ENCODE measurements around the gene TMSB10.
"Not testable (repeated sequence)": the region's sequence is repeated elsewhere in the genome, so short reads cannot be mapped to it uniquely, and the experiment has no call there.

The TMSB10 gene

DNA sequence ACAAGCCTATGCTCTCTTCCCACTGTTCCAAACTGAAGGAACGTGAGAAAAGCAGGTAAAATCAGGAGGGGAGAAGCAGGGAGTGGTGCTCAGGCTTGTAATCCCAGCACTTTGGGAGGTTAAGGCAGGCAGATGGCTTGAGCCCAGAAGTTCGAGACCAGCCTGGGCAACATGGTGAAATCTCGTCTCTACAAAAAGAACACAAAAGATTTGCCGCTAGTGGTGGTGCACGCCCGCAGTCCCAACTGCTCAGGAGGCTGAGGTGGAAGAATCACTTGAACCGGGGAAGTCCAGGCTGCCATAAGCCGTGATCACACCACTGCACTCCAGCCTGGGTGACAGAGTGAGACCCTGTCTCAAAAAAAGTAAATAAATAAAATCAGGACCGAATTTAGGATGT lies 1.3 kb upstream of the TMSB10 start:
- no peak for DNase-seq (ENCODE audit: low read depth in 2 of 2)

DNA sequence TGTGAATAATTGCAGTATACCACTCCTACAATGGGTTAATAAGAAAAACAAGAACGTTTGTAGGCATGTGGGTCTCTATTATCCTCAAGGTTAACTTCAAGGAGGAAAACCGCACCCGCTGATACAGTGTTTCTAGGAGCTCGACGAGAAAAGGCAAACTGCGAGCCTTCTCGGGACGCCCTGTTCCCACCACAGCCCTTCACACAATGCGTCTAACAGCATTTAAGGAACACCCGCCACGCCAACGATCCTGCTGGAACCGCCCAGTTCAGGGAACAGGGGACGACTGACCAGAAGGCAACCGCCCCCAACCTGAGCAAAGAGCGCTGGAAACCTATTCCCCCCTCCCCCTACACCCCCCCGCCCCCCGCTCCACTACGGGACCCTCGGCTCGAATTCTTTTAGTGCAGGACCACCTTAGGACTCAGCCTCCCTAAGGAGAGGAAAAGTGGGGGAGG lies 710 bp upstream of the TMSB10 start:
- no peak for DNase-seq (ENCODE audit: low read depth in 2 of 2)

DNA sequence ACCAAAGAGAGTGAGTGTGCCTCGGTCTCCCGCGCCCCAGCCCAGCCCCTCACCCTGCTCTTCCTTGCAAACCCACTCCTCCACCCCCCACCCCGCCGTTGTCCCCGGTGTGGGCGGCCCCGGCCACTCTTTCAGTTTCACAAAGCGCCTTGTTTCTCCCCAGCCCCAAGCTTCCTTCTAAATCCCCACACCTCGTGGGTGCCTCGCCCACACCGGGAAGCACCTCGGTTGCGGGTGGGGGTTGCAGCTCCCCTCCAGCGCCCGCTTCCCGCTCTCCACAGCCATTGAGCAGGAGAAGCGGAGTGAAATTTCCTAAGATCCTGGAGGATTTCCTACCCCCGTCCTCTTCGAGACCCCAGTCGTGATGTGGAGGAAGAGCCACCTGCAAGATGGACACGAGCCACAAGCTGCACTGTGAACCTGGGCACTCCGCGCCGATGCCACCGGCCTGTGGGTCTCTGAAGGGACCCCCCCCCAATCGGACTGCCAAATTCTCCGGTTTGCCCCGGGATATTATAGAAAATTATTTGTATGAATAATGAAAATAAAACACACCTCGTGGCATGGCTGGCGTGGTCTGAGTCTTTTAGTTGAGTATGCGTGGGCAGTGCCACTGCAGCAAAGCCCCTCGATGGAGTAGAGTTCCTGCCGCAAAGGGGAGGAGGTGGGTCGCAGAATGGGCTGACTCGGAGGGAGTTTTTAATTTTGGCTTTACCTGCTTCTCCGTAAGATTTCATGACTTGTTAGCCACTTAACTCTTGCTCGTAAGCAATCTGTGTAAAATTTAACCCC lies 848 bp downstream of the TMSB10 start:
- peak in 1 of 2 experiments; percentile 60 for DNase-seq (ENCODE audit: low read depth in 2 of 2)

DNA sequence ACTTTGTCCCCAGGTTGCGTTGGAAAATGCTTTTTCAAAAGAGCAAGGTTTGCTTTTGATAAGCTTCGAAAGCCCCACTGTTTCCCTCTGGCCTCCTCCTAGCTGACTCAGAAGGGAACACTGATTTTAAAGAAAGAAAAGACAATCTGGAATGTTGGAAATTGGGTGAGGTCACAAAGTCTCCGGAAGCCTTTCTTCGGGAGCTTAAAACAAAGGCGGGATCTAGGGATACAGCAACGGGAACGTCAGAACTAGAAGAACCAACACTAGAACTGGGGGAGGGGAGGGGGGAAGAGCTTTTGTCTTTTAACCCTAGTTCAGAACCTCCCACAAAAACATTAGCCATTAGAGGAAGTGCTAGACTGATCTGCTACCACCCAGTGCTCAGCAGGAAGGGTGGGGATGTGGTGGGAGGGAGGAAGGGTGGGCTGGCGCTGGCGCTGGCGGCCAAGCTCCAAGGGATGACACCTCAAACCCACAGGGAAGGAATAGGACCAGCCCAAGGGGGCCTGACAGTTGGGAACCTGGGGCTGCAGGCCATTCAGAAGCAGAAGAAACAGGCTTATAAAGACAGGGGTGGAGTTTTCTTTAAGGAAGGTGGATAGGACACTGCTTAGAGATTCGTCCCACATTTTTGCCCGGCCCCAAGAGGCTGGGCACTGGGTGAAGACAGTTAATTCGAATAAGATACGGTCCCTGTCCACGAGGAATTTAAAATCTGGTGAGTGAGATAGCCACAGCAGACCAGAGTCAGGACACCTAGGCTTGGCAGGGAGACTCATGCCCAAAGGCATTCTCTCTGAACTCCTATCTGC lies 1.7 kb downstream of the TMSB10 start:
- no peak for DNase-seq (ENCODE audit: low read depth in 2 of 2)

DNA sequence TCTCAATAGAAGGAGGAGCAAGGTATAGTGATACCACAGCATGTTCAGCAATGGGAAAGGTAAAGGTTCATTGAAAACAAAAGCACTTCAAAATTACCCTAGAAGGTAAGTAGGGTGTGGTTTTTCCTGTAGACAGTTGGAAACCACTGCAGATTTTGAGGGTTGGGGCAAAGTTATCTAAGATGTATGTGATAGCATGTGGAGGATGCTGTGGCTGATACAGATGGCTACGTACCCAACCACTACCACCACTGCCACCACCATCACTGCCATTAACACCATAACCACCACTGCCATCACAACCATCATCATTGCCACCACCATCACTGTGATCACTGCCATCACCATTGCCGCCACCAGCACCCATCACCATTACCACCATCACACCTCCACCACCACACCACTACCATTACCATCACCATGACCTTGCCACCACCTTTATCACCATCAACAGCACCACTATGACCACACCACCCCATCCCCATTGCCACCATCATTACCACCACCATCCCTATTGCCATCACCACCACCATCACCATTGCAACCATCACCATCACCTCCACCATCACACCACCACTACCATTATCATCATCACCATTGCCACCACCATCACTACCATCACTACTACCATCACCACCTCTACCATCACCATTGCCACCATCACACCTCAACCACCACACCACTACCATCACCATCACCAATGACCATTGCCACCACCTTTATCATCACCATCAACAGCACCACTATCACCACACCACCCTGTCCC lies 3.7 kb downstream of the TMSB10 start:
- no peak for DNase-seq (ENCODE audit: low read depth in 2 of 2)

DNA sequence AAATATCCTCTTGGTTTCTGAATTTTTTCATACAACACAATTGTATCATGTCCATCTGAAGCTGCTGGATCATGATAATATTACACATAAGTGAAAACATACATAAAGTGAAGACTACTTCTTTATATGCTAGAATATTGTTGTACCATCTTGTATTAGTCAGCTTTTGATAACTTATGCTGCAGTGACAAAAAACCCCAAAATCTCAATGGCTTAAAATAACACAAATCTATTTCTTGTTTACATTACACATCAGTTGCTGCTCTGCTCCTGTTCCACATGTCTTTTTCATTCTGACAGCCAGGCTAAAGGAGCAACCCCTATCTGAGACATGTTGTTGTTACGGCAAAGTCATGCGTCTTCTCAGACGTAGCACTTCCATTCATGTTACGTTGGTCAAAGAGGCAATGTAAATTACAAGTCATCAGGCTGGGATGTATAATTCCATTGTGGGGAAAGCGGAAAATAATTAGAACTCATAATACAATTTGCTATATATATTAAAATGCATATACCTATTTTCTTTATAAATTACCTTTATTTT lies 5.8 kb downstream of the TMSB10 start:
- DNase-seq (ENCODE audit: low read depth in 2 of 2), result no peak

DNA sequence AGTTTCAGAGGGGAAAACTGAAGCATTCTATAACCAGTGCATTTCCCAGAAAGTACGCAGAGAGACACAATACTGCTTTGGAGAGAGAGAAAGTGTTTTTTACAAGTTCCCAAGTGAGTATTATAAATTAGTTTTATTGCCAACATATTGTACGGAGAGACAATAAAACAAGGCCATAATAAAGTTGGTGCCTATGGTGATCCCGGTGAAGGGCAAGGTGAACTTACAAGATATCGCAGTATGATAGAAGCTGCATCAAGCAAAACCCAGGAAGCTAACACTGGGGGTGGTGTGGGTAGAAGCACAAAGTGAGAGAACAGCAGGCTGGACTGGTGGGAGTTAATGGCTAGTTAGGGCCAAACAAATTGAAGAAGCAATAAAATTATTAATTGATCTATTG lies 7.5 kb downstream of the TMSB10 start:
- no peak for DNase-seq (ENCODE audit: low read depth in 2 of 2)

DNA sequence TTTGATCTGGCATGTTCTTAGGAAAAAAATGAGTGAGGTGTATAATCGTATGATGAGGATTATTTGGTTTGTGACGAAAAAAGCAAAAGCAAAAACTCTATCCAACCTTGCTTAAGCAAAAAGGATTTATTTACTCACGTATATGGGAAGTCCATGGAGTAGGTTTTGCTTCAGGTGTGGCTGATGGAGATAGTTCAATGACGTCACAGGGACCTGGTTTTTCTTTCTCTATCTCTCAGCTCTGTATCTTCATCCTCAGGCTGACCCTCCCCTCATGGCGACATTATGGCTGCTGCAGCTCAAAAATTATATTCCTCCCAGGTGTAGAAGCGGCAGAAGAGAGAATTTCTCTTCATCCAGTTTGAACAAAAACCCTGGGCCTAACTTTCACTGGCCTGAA lies 8.9 kb downstream of the TMSB10 start:
- DNase-seq (ENCODE audit: low read depth in 2 of 2), result no peak

DNA sequence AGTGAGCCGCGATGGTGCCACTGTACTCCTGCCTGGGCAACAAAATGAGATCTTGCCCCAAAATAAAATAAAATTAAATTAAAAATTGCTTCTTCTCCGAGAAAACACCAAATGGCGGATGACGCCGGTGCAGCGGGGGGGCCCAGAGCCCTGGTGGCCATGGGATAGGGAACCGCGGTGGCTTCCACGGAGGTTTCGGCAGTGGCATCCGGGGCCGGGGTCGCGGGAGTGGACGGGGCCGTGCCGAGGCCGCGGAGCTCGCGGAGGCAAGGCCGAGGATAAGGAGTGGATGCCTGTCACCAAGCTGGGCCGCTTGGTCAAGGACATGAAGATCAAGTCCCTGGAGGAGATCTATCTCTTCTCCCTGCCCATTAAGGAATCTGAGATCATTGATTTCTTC lies 10.2 kb downstream of the TMSB10 start:
- not testable (repeated sequence) for DNase-seq (ENCODE audit: low read depth in 2 of 2)

DNA sequence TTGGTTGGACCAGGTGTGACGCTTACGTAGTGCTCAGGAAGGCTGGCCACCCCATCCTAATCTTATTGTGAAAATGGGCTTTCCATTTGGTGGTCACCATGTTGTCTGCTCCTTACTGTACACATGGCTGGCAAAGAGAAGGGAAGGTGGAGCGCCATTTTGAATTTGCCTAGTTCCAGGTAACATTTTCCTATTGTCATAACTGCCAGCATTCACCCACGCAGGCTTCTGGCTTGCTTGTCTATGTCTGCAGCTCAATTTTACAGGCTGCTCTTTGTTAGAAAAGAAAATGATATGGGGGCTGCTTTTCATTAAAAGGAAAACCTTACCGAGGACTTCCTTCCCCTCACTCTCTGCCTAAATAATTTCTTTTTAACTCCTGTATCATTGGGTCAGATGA lies 12.4 kb downstream of the TMSB10 start:
- DNase-seq (ENCODE audit: low read depth in 2 of 2), result not testable (repeated sequence)

DNA sequence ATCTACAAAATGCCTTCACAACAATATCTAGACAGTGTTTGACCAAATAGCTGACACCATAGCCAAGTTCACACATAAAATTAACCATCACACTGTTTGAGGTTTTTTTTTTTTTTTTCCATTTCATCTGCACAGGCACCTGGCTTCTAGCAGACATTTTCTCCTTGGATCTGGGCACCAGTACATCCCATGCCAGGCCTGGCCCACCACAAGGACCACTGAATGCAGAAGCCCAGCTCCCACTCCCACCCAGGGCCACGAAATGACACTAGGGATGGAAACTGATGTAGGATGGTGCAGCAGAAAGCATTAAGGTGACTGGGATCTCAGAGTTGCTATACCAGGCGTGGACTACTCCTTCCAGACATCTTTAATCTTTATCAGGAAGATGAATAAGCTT lies 13.0 kb downstream of the TMSB10 start:
- no peak for DNase-seq (ENCODE audit: low read depth in 2 of 2)

DNA sequence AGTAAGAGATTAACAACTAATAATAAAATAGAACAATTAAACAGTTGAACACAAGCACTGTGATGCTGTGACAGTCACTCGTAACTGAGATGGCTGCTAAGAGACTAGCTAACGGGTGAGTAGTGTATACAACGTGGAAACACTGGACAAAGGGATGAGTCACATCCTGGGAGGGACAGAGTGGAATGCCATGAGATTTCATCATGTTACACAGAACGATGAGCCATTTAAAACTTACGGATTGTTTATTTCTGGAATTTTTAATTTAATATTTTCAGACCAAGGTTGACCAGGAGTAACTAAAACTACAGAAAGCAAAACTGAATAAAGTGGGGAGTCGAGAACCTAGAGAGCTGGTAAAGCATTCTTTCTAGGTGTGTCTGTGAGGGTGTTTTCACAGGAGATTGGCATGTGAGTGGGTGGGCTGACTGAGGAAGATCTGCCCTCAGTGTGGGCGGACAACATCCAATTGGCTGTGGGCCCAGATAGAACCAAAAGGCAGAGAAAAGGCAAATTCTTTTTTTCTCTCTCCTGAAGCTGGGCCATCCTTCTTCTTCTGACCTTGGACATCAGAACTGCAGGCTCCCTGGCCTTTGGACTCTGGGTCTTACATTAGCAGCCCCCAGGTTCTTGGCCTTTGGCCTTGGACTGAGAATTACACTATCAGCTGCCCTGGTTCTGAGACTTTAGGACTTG lies 14.6 kb downstream of the TMSB10 start:
- no peak for DNase-seq (ENCODE audit: low read depth in 2 of 2)

DNA sequence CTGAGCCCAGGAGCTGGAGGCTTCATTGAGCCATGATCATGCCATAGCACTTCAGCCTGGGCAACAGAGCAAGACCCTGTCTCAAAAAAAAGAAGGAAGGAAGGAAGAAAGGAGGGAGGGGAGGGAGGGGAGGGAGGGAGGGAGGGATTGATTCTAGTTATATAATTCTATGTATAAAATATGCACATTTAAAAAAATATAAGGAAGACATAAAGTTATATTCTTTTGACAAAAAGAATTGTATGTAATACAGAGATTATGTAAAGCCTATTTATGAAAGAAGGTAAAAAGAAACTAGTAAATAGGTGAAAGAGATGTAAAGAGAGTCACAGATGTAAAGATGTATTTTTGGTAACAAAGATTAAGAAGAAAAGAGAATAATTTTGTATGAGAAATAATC lies 17.6 kb downstream of the TMSB10 start:
- no peak for DNase-seq (ENCODE audit: low read depth in 2 of 2)

DNA sequence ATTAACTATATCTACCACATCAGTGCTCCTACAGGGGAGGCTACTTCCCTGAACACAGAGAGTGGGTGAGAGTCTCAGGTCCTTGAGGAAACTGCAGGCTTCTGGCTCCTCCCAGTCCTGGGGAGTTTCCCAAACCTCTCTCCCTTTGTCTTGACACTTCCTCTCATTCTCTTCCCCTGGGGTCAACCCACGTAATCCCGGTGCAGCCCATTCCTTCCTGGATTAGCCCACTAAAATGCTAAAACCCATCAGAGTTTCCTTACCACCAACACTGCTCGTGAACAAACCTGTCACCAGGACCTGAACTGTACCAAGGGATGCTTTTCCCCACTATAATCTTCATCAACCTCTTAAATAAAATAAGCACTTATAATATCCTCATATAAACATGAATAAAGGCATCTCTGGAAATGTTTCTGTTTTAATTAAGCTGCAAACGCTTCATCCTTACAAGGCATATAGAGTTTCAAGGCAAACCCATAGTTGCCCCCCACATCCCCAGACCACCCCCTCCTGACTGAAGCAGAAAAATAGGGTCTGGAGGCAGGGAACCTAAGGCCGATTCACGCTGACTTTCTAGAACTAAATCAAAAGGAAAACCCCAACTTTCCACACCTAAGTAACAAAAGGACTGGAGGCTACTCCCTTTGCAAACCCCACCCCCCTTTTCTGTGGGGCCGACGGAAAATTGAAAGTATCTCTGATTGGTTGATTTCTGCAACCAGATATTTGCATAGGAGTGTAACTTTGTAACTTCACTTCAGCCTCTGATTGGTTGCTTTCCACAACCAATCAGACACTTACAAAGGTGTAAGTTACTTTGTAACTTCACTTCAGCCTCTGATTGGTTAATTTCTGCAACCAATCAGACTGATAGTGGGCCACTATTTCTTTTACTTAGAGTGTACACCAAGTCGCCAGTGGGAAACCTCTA lies 19.0 kb downstream of the TMSB10 start:
- no peak for DNase-seq (ENCODE audit: low read depth in 2 of 2)

DNA sequence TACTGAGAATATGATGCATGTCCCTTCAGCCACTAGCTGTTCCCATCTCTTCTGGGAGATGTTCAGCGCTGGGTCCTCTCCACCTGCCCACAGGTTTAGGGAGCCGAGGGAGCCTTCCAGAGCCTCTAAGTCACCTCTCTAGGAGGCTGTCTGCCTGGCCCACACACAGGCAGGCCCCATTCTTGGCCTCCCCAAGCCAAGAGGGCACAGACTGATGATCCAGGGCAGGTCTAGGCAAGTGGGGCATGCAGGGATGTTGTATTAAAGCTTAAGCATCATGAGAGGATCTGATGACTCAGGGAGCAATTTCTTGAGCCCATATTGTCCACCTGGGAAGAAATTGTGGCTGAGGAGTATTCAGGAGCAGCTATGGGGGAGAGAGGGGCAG lies 19.9 kb downstream of the TMSB10 start:
- DNase-seq (ENCODE audit: low read depth in 2 of 2), result no peak

DNA sequence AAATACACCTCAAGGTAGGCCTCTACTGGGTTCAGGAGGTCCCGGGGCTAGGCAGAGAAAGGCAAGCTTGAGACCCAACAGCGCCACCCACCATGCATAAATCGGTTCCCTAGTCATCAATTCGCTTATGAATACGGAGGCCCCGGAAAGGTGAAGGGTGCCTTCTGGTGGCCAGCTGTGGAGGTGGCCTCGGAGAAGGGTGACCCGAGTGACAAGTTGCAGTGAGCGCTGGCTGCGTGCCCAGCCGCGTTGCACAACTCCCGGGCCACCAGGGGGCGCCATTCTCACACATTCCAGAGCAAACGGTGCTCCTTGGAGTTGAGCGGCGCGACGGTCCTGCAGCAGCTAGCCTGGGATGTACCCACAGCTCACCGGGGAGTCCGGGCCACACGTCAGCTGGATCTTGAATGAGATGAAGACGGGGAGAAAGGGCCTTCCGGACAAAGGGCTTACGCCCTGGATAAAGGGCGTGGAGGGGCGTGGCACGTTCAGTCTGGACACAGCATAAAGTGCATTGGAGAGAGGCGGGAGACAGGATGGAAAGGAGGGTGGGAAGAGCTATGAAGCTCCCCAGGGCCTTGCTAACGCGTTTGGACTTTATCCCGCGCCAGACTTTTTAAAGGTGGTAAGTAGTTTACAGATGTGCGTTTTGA lies 20.4 kb downstream of the TMSB10 start:
- peak; percentile 97 to 99 for DNase-seq (ENCODE audit: low read depth in 2 of 2)

DNA sequence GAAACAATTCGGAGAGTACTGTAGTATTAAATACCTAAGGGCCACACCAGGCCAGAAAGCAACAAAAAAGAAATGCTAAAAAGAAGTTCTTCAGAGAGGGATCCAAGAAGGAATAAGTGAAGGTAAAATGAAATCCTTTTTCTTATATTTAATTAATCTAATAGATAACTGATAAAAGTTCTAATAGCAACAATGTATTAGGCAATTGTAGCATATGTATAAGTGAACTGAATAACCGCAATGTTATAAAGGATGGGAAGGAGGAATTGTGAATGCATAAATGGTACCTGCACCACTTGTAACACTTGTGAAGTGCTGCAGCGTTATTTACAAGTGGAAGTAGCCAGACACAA lies 21.8 kb downstream of the TMSB10 start:
- no peak for DNase-seq (ENCODE audit: low read depth in 2 of 2)

DNA sequence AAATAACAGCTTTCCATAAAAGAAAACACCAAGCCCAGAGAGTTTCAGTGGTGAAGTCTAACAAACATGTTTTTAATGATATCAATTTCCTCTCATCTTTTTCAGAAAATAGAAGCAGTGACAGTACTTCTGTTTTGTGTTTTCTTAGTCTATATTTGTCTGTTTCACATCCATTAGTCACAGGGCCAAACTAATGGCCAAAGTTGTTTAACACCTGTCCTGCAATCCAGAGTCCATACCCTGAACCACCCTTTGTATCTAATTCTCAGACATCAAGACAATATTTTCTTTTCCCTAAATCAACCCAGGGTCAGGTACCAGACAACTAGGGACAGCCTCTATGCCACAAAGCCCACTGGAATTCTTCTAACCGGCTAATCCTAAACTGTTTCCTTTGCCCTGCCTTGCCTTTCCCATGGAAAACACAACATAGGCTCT lies 25.9 kb downstream of the TMSB10 start:
- DNase-seq (ENCODE audit: low read depth in 2 of 2), result no peak

DNA sequence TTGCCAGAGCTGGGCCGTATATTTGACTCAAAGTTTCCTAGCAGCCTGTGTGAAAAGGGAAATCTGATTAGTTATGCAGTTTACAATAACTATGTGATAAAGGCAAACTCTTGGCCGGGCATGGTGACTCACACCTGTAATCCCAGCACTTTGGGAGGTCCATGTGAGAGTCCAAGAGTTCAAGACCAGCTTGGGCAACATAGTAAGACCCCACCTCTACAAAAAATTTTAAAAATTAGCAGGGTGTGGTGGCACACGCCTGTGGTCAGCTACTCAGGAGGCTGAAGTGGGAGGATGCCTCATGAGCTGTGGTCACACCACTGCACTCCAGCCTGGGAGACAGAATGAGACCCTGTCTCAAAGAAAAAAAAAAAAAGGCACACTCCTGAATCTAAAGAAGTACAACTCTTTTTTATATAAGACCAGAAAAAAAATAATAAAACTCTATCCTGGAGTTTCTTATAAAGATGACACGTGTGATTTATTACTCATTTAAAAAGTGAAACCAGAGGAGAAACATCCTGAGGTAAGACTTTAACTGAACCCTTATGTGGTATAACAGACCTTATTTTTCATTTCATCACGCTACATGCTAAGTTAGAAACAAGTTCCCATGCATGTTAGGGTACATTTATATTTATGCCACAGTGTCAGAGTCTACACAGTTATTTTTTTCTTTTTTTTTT lies 32.9 kb downstream of the TMSB10 start:
- DNase-seq (ENCODE audit: low read depth in 2 of 2), result peak; percentile 26 to 50

All from stimulated activated CD4-positive, alpha-beta T cell treated with anti-CD3 and anti-CD28 coated beads, Interleukin-12 subunit alpha, Interleukin-12 subunit beta, amount 100 ng/mL, for 24 hours (primary cell).